ENCODE measurements around the gene SLC52A3. TPM values are rescaled to one million over a fixed set of nuclear protein-coding genes. Genes with fewer than 3 reads are reported as not detected.

The SLC52A3 gene
- polyA plus RNA-seq, 2 of the 4 experiments (the other 2 are of a cell fraction) = 0.56 to 0.63 TPM

GRCh38 chr20:775679-776135, 7.4 kb upstream of the SLC52A3 start (continued):
- TF ChIP-seq, protein P1, sequence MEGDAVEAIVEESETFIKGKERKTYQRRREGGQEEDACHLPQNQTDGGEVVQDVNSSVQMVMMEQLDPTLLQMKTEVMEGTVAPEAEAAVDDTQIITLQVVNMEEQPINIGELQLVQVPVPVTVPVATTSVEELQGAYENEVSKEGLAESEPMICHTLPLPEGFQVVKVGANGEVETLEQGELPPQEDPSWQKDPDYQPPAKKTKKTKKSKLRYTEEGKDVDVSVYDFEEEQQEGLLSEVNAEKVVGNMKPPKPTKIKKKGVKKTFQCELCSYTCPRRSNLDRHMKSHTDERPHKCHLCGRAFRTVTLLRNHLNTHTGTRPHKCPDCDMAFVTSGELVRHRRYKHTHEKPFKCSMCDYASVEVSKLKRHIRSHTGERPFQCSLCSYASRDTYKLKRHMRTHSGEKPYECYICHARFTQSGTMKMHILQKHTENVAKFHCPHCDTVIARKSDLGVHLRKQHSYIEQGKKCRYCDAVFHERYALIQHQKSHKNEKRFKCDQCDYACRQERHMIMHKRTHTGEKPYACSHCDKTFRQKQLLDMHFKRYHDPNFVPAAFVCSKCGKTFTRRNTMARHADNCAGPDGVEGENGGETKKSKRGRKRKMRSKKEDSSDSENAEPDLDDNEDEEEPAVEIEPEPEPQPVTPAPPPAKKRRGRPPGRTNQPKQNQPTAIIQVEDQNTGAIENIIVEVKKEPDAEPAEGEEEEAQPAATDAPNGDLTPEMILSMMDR (IDR thresholded peaks at IDR 0.05) = no peak
- no peak for TF ChIP-seq MAZ (IDR thresholded peaks at IDR 0.05; ENCODE audit: borderline replicate concordance, low read depth, low read length)
- no peak for TF ChIP-seq CEBPB (IDR thresholded peaks at IDR 0.05)
- TF ChIP-seq POLR2AphosphoS2 (conservative IDR thresholded peaks at IDR 0.05; ENCODE audit: low read length) = no peak
- no peak for TF ChIP-seq HOXB5 (CRISPR knock-in tag; IDR thresholded peaks at IDR 0.05)
- no peak for TF ChIP-seq EHMT2 (IDR thresholded peaks at IDR 0.05; ENCODE audit: low read depth)
- no peak for TF ChIP-seq GATA3 (IDR thresholded peaks at IDR 0.05; ENCODE audit: borderline replicate concordance)
- TF ChIP-seq JUN (IDR thresholded peaks at IDR 0.05) = no peak
- TF ChIP-seq RCOR1 (IDR thresholded peaks at IDR 0.05; ENCODE audit: low read depth, low read length) = no peak
- TF ChIP-seq SMC3 (IDR thresholded peaks at IDR 0.05) = no peak
- no peak for TF ChIP-seq MYC (IDR thresholded peaks at IDR 0.05; ENCODE audit: borderline replicate concordance, low read length)

GRCh38 chr20:774660-775057, 6.4 kb upstream of the SLC52A3 start:
- no peak for DNase-seq (ENCODE audit: low read depth in 1 of 2, low spot score in 1 of 2)
- ChIA-PET CTCF (interaction anchor here (0.6 to 3.2 kb wide), 6 partner anchors 10 to 301 kb away, joined by 3 to 18 read pairs (median 3); no protein-coding TSS in a partner anchor), POLR2A (no interaction called here)
- no peak for FAIRE-seq
- TF ChIP-seq TFCP2L1 (CRISPR knock-in tag; IDR thresholded peaks at IDR 0.05) (no peak), POLR2AphosphoS2 (conservative IDR thresholded peaks at IDR 0.05; ENCODE audit: low read length) (no peak)
- TF ChIP-seq, protein P2, sequence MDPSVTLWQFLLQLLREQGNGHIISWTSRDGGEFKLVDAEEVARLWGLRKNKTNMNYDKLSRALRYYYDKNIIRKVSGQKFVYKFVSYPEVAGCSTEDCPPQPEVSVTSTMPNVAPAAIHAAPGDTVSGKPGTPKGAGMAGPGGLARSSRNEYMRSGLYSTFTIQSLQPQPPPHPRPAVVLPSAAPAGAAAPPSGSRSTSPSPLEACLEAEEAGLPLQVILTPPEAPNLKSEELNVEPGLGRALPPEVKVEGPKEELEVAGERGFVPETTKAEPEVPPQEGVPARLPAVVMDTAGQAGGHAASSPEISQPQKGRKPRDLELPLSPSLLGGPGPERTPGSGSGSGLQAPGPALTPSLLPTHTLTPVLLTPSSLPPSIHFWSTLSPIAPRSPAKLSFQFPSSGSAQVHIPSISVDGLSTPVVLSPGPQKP (IDR thresholded peaks at IDR 0.05; ENCODE audit: low read depth, low read length) = no peak
- Histone ChIP-seq H3K27ac (no peak overlapping the region), H3K4me2 (no peak overlapping the region), H3K4me3 (no peak overlapping the region), H3K4me1 (0 out of 3 replicates have a peak, but pooled peaks cover 5% of the 10 kb centered on the region), H3K9me3 (peaks cover 3% of the 10 kb centered on the region; the same call in 1 of the 3 replicates)
- no peak for ATAC-seq
- WGBS (ENCODE audit: missing lambda C conversion rate) = 45% methylated on average over 5 of the region's 5 CpGs

- ChIA-PET POLR2A (no interaction called here), CTCF (interaction anchor here (1.2 to 3.2 kb wide), 7 partner anchors 9 to 213 kb away, joined by 3 to 18 read pairs (median 6); no protein-coding TSS in a partner anchor)
- peaks cover 3% of the 10 kb centered on the region; the same call in 1 of the 3 replicates for H3K9me3 ChIP-seq
- DNase-seq (ENCODE audit: low read depth in 1 of 2, low spot score in 1 of 2) = no peak
- no peak; a peak in 1 of 6 replicates for ATAC-seq
- H3K4me2 ChIP-seq = no peak overlapping the region
- no peak overlapping the region for H3K4me3 ChIP-seq
- no peak overlapping the region for H3K27ac ChIP-seq
- TF ChIP-seq, protein P3, sequence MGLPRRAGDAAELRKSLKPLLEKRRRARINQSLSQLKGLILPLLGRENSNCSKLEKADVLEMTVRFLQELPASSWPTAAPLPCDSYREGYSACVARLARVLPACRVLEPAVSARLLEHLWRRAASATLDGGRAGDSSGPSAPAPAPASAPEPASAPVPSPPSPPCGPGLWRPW (IDR thresholded peaks at IDR 0.05) = no peak
- TF ChIP-seq E2F6 (IDR thresholded peaks at IDR 0.05; ENCODE audit: borderline replicate concordance, low read depth) (no peak), CBX8 (IDR thresholded peaks at IDR 0.05) (no peak), HOXB5 (CRISPR knock-in tag; IDR thresholded peaks at IDR 0.05) (no peak)
- 0 out of 3 replicates have a peak, but pooled peaks cover 5% of the 10 kb centered on the region for H3K4me1 ChIP-seq
- FAIRE-seq = no peak
- 65% methylated on average over 7 of the region's 8 CpGs for WGBS (ENCODE audit: missing lambda C conversion rate)
These were observed 5.8 kb upstream of the SLC52A3 start for GRCh38 chr20:774016-774659.

DNA sequence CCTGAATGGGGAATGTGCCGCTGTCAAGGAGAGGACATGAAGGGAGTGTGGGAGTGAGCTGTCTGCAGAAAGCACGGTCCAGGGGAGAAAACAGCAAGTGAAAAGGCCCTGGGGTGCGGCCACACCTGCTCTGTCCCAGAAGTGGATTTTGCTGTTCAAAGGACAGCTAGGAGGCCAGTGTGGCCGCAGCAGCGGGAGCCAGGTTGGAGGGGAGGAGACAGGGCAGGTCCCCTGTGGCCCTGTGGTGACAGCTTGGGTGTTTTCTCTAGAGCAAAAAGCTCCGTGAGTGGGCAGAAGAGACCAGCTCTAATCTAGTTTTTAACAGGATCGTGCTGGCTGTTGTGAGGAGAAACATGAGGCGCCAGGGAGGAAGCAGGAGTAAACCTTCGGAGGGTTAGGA, 4.5 kb upstream of the SLC52A3 start:
- Histone ChIP-seq H3K9me3 (peaks cover 3% of the 10 kb centered on the region; the same call in 1 of the 3 replicates), H3K4me1 (peaks cover 11% of the 10 kb centered on the region; the same call in 2 of the 3 replicates), H3K4me3 (no peak overlapping the region), H3K4me2 (no peak overlapping the region), H3K27ac (no peak overlapping the region)
- 74% methylated on average over 8 of the region's 9 CpGs for WGBS (ENCODE audit: missing lambda C conversion rate)
- CTCF ChIA-PET = interaction anchor here (0.9 to 3.2 kb wide), 6 partner anchors 11 to 336 kb away, joined by 3 to 18 read pairs (median 6); no protein-coding TSS in a partner anchor
- no peak for DNase-seq (ENCODE audit: low read depth in 1 of 2, low spot score in 1 of 2)
- no peak for TF ChIP-seq NR3C1 (IDR thresholded peaks at IDR 0.05)
- TF ChIP-seq RCOR1 (IDR thresholded peaks at IDR 0.05; ENCODE audit: low read depth, low read length) = no peak
- no peak for FAIRE-seq
- POLR2A ChIA-PET = no interaction called here
- ATAC-seq = no peak
